GM10266 (cell line): ENCODE measurements around the gene SSUH2.
"Not testable (repeated sequence)": the region's sequence is repeated elsewhere in the genome, so short reads cannot be mapped to it uniquely, and the experiment has no call there.

Experiments
- DNase-seq: peaks from one replicate; pipeline ENCODE4 v3.0.0; 2012; ENCODE audit errors: extremely low spot score
- TF ChIP-seq, protein P1 (sequence below): IDR thresholded peaks from 2 replicates; pipeline ENCODE4 v1.5.1; 2012; ENCODE audit warnings: mild to moderate bottlenecking, low read depth; ENCODE audit not compliant: control insufficient read depth, insufficient read depth; ENCODE audit errors: missing control alignments

The SSUH2 gene

DNA sequence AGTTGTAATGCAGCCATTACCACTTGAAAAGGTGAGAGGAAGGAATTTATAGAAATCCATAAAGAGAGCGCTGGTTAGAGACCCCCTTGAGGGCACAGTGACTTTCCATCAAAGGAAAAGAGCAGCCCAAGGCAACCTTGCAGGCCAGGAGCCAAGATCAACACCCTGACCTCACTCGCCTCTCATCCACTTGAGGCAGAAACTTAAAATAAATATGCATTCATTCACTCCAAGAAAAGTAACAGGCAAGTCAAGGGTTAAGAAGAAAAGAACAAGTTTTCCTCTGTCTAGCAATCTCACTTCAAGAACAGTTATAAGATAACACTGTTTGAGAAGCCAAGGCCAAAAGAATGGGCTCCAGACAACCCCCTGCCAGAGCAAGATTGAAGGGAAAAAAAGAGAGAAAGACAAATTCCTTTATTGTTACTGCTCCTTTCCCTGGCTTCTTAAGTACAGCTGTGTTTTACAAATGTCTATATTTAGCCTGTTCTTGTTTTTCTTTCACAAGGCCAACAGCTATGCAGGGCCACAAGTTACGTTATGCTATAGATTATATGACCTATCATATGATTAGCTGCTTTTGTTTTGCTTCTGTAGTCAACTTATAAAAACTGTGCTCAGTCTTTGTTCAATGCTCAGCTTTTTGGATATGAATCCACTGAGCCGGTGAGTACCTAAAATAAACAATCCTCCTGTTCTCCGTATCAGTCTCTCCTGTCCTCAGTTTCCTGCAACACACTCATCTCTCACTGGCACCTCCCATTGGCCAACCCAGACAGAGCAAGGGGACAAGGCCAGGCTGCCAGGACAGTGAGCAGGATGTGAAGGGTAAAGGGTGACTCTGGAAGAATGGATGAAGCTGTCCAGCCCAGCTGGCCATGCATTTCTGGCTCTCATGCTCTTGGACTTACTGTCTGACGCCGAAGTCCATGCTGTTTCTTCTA is 15.8 kb upstream of the SSUH2 start:
- no peak for DNase-seq
- TF ChIP-seq, protein P1, sequence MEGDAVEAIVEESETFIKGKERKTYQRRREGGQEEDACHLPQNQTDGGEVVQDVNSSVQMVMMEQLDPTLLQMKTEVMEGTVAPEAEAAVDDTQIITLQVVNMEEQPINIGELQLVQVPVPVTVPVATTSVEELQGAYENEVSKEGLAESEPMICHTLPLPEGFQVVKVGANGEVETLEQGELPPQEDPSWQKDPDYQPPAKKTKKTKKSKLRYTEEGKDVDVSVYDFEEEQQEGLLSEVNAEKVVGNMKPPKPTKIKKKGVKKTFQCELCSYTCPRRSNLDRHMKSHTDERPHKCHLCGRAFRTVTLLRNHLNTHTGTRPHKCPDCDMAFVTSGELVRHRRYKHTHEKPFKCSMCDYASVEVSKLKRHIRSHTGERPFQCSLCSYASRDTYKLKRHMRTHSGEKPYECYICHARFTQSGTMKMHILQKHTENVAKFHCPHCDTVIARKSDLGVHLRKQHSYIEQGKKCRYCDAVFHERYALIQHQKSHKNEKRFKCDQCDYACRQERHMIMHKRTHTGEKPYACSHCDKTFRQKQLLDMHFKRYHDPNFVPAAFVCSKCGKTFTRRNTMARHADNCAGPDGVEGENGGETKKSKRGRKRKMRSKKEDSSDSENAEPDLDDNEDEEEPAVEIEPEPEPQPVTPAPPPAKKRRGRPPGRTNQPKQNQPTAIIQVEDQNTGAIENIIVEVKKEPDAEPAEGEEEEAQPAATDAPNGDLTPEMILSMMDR, result no peak

DNA sequence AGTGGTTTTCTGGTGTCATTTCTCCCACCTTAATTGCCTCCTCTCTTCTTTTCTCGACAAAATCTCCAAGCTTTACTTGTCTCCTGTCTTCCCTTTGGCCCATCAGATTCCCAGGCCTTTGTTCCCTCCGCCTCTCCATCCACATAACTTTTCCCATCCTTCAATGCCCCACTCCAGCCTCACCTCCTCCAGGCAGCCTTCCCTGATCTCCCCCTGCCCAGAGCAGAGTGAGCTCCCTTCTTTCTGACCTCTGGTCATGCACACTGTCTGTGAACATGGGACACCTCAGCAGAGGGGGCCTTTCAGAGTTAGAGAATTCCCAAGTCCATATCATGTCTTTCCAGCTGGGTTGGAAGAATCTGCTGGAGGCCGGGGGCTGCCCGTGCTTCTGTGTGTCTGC is 14.6 kb upstream of the SSUH2 start:
- TF ChIP-seq, protein P1, result no peak
- DNase-seq, result no peak

DNA sequence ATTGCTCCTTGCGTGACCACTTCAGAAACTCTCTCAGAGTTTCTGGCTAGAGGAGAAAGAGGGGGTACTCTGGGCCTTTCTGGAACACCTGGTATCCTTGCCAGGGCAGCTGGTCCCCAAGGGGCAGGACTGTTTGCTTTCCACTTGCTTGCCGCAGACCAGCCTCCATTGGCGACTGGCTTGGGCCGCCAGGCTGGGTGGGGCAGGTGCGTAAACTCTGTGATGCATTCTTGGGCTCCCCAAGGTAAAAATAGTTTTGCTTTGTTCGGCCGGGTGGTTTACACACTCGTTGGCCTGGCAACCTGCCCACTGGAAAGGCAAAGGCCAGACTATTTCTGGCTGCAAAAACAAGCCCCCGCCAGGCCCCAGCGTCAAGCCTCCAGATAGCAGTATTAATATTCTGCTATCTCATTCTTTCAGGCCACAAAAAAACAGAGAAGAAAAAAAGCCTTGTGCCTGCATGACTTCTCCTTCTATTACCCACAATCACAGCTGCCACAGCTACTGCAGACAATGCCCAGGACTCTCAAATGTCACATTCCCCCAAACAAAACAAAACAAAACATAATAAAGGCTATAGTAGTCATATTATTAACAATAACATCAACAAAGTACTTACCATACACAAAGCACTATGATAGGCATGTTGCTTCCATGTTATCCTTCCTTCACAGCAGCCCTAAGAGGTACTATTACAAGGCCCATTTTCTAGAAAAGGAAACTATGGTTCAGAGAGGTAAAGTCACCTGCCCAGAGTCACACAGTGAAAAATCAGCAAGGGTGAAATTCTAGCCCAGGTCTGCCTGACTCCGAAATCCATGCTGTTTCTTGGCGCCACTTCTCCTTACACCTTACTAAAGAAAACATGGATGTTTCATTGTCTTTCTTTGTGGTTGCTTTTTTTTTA is 14.0 kb upstream of the SSUH2 start:
- TF ChIP-seq, protein P1, result no peak
- DNase-seq, result peak; percentile 65

GRCh38 chr3:8657804-8658305 is 13.3 kb upstream of the SSUH2 start:
- TF ChIP-seq, protein P1, result no peak
- peak; percentile 28 for DNase-seq

GRCh38 chr3:8656240-8656639 is 11.6 kb upstream of the SSUH2 start:
- no peak for DNase-seq
- TF ChIP-seq, protein P1, result no peak

- TF ChIP-seq, protein P1, result no peak
- DNase-seq, result no peak
These were observed 10.8 kb upstream of the SSUH2 start for GRCh38 chr3:8655387-8655835.

GRCh38 chr3:8654572-8655329 is 10.2 kb upstream of the SSUH2 start:
- not testable (repeated sequence) for DNase-seq
